Ectodermal cell (in vitro differentiated cells): ENCODE data around the gene PLA2G15.

Source experiments
- H3K27ac ChIP-seq: 2 replicates; pipeline ENCODE4 v1.7.0; 2013; ENCODE audit warnings: mild to moderate bottlenecking, low read depth, low read length; ENCODE audit not compliant: insufficient read depth, poor library complexity, severe bottlenecking
- H3K27me3 ChIP-seq: 2 replicates; pipeline ENCODE4 v1.7.0; 2013; ENCODE audit warnings: mild to moderate bottlenecking, low read length; ENCODE audit not compliant: insufficient read depth, control insufficient read depth, poor library complexity, severe bottlenecking
- H3K36me3 ChIP-seq: one replicate; pipeline ENCODE4 v1.7.0; 2013; ENCODE audit warnings: low read length; ENCODE audit not compliant: control insufficient read depth, insufficient read depth
- H3K4me1 ChIP-seq: one replicate; pipeline ENCODE4 v1.7.0; 2013; ENCODE audit warnings: low read length; ENCODE audit not compliant: control insufficient read depth, insufficient read depth
- H3K4me3 ChIP-seq: 2 replicates; pipeline ENCODE4 v1.7.0; 2013; ENCODE audit warnings: low read depth, low read length, control low read depth; ENCODE audit not compliant: insufficient read depth
- H3K9me3 ChIP-seq: 2 replicates; pipeline ENCODE4 v1.7.0; 2013; ENCODE audit warnings: mild to moderate bottlenecking, low read length, moderate library complexity; ENCODE audit not compliant: control insufficient read depth
- WGBS, 2 experiments: methylation state at CpG; one replicate each; pipeline ENCODE4 v1.1.7; 2013; ENCODE audit warnings: missing lambda C conversion rate in 2 of 2; 5-methylcytosine and 5-hydroxymethylcytosine counted together

The PLA2G15 gene

DNA sequence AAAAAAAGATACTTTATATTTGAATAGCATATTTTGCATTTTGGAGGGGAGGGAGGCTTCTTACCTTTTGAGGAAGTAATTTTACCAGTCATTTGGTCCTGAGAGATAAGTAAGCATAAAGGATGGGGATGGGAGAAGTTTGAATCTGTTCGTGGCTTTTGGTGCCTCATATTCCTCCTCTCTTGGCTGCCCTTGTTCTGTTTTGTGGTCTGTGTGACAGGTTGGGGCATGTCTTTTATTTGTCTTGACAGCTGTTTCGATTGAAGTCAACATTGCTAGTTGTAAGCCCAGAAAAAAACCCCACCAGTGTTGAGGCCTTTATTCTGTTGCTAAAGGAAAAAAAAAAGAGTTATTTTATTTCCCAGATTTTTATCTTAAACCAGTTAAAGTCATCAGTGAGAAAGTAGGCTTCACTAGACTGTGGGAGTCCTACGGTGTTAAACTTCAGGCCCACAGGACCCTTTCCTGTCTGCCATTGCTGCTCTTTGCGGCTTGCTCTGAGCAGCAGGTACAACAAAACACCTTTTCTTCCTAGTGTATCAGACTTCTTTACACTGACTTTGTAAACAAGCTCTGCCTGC, 30.5 kb downstream of the PLA2G15 start:
- Histone ChIP-seq H3K36me3 (no peaks in the 10 kb centered on the region), H3K27ac (no peak overlapping the region), H3K27me3 (no peaks in the 10 kb centered on the region), H3K4me1 (no peaks in the 10 kb centered on the region), H3K4me3 (no peak overlapping the region), H3K9me3 (no peaks in the 10 kb centered on the region)
- WGBS, 2 experiments = 83 to 86% methylated on average over 4 of the region's 4 CpGs

DNA sequence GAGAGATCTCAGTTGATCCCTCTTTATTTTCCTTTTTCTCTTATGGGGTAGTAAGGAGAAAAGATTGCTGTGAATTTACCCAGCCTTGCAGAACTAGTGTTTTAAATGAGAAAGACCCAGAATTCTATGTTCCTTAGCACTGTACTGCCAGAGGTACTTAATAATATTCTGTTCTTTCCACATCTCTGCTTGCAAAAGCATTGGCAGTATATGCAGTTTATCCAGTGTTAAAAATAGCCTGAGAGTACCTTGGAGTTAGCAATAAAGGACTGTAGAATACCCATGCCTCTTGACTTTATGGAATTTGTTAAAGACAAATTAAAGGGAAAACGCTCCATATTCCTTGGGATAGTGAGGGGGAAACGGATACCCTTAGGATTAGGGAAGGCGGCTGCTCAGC, 31.1 kb downstream of the PLA2G15 start:
- Histone ChIP-seq H3K9me3 (no peaks in the 10 kb centered on the region), H3K4me3 (no peak overlapping the region), H3K27ac (no peak overlapping the region), H3K4me1 (no peaks in the 10 kb centered on the region), H3K36me3 (no peaks in the 10 kb centered on the region), H3K27me3 (no peaks in the 10 kb centered on the region)
- WGBS, 2 experiments = 87 to 92% methylated on average over 3 of the region's 3 CpGs

DNA sequence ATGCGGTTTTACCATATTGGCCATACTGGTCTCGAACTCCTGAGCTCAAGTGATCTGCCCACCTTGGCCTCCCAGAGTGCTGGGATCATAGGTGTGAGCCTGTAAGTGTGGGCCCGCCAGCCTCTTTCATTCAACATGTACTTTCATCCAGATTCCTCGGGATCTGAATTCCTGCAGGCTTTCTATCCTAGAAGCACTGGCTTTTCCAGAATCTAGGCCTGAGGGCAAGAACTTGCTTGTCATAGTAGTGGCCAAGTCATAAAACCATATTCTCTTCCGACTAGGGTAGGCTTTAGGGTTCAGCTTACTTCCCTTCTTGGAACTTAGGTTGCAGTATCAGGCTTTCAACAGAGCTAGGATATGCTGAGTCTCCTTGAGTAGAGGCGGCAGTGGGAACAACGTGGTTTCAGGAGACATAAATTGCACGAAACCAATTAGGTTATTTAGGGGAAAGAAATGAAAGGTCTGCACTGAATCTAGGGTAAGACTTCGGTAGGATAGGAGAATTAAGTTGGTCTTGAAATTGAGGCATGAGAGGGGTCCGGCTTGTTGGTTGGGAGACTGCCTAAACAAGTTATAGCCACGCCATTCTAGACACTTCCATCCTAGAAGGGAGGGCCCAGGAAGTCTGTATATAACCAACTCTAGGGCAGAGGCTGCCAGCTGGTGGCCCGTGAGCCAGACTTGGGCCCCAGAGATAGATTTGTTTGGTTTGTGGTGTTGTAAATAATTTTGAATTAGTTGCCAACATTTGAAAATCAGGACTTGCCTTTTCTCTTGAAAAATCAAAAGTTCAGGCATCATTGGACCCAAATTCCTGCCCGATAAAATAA, 34.8 kb downstream of the PLA2G15 start:
- H3K36me3 ChIP-seq = no peaks in the 10 kb centered on the region

DNA sequence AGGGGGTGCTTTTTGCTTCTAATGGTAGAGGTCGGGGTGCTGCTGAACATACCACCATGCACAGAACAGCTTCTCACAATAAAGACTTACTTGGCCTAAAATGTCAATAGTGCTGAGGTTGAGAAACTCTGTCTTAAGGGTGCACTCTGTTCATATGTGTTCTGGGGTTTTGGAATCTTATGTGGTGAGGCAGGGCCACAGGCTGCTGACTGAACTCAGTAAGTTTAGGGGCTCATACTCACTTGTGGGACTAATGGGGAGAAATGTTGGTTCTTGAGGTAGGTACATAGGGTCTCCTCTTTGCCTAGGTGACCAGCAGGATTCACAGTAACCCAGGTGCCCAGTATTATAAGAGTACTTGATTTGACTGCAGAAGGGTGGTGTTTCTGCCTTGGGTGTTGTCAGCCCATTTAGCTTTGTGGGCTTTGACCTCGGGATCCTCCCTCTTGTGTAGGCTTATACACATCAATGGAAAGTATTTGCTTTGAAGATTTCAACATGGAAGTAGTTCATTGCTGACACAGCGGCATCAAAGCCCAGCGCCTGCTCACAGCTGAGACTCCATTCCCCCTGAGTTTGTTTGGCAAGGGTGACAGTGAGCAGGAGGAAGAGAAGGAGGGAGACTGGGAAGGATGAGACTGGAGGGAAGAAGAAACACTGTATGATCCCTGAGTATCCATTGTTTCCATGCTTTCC, 36.3 kb downstream of the PLA2G15 start:
- no peak overlapping the region for H3K4me3 ChIP-seq
- H3K36me3 ChIP-seq = no peaks in the 10 kb centered on the region
- no peaks in the 10 kb centered on the region for H3K27me3 ChIP-seq
- no peak overlapping the region for H3K27ac ChIP-seq
- H3K4me1 ChIP-seq = no peaks in the 10 kb centered on the region
- WGBS, 2 experiments = 96 to 97% methylated on average over 3 to 4 of the region's 4 CpGs
- no peaks in the 10 kb centered on the region for H3K9me3 ChIP-seq

More for the DNA sequence above, 34.8 kb downstream of the PLA2G15 start:
- Histone ChIP-seq H3K27me3 (no peaks in the 10 kb centered on the region), H3K27ac (no peak overlapping the region), H3K4me1 (no peaks in the 10 kb centered on the region), H3K4me3 (no peak overlapping the region), H3K9me3 (no peaks in the 10 kb centered on the region)
- 94 to 95% methylated on average over 13 of the region's 13 CpGs for WGBS, 2 experiments

DNA sequence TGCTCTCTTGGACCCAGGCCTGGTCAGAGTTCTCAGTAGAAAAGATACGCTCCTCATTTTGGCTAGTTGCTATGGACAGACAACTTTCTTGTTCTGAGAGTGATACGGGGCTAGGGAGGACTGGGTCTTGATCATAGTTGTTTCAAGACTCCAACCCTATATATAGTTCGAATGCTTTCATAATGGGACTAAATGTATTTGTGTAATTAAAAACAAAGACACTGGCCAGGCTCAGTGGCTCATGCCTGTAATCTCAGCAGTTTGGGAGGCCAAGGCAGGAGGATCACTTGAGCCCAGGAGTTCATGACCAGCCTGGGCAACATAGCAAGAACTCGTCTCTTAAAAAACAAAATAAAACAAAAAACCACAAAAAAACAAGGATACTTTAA, 36.9 kb downstream of the PLA2G15 start:
- 89 to 92% methylated on average over 4 of the region's 4 CpGs for WGBS, 2 experiments
- no peak overlapping the region for H3K27ac ChIP-seq
- no peaks in the 10 kb centered on the region for H3K9me3 ChIP-seq
- no peak overlapping the region for H3K4me3 ChIP-seq
- no peaks in the 10 kb centered on the region for H3K36me3 ChIP-seq
- H3K27me3 ChIP-seq = no peaks in the 10 kb centered on the region
- no peaks in the 10 kb centered on the region for H3K4me1 ChIP-seq

DNA sequence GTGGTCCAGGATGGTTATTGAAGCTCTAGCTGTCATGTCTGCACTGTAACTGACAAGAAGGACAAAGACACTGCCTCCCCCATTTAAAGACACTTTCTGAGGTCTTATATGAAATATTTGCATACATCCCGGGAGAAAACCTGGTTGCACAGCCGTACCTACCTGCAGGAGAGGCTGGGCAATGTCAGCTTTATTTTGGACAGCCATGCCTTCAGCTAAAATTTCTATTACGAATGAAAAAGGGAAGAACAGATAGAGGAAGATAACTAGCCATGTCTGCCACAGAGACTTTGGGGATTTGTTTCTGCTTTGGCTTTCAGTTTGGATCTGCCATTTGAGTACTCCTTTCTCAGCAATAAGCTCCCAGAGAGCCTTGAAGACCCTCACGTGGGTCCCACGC, 38.2 kb downstream of the PLA2G15 start:
- WGBS, 2 experiments = 85 to 86% methylated on average over 5 of the region's 5 CpGs
- H3K36me3 ChIP-seq = no peaks in the 10 kb centered on the region

DNA sequence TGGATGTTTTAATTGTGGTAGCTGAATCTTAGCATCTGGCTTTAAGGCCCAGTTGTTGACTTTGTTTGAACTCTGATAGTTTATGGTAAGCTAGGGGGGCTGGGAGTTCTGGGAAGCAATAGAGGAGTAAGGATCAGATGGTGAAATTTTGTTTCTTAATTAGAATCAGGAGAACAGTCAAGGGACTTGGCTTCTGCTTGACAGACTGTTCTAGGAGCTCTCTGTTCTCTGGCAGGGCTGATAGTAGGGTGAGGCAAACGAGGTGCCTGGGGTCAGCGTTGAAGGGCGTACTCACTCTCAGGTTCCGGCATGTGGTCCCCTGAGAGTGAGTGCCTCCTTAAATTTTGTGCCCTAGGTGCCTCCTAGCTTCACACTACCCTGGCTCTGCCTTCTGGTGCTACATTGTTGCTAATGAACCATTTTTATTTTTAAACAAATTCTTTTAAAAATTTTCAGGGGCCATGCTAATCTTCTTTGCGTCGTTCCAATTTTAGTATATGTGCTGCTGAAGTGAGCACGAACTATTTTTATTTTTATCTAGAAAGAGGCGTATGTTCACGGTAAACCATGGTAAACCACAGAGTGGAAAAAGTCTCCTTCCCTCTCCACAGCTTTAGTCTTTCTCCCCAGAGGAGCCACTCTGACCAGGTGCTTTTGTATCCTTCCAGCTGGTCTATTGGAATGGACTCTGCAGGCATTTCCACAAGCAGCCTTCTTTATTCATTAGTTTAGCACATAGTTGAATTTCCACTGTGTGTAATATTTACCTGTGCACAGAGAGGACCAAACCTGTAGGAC, 38.8 kb downstream of the PLA2G15 start:
- Histone ChIP-seq H3K9me3 (no peaks in the 10 kb centered on the region), H3K4me3 (no peak overlapping the region), H3K36me3 (no peaks in the 10 kb centered on the region), H3K4me1 (no peaks in the 10 kb centered on the region), H3K27me3 (no peaks in the 10 kb centered on the region), H3K27ac (no peak overlapping the region)
- 94 to 96% methylated on average over 9 of the region's 9 CpGs for WGBS, 2 experiments

More for the DNA sequence above, 38.2 kb downstream of the PLA2G15 start:
- no peak overlapping the region for H3K4me3 ChIP-seq
- H3K27ac ChIP-seq = no peak overlapping the region
- H3K9me3 ChIP-seq = no peaks in the 10 kb centered on the region
- no peaks in the 10 kb centered on the region for H3K4me1 ChIP-seq
- H3K27me3 ChIP-seq = no peaks in the 10 kb centered on the region

DNA sequence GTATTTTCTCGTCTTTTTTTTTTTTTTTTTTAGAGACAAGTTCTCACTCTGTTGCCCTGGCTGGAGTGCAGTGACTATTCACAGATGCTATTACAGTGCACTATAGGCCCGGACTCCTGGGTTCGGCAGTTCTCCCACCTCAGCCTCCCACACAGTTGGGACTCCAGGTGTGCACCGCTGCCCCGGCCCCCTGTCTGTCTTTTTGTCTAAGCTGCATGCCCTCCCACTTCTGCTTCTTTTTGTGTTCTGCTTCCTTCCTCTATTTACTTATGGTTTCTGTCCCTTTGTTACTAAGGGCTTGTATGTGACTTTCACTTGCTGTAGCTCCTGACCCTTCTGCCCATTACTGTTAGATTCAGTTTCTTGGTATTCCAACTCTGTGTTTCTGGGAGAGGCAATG, 39.7 kb downstream of the PLA2G15 start:
- H3K36me3 ChIP-seq = no peaks in the 10 kb centered on the region
- H3K9me3 ChIP-seq = no peaks in the 10 kb centered on the region
- WGBS, 2 experiments = 92 to 93% methylated on average over 5 of the region's 5 CpGs
- H3K4me3 ChIP-seq = no peak overlapping the region
- no peaks in the 10 kb centered on the region for H3K4me1 ChIP-seq
- no peak overlapping the region for H3K27ac ChIP-seq
- H3K27me3 ChIP-seq = no peaks in the 10 kb centered on the region

DNA sequence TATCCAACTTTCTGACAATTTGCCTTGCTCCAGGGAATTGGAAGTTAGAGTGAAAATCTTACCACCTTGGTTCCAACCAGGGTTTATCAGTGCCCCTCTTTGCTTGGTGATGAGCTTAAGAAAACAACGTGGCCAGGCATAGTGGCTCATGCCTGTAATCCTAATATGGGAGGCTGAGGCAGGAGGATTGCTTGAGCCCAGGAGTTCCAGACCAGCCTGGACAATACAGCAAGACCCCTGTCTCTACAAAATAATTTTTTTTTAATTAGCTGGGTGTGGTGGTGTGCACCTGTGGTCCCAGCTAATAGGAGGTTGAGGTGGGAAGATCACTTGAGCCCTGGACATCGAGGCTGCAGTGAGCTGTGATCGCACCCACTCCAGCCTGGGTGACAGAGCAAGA, 40.5 kb downstream of the PLA2G15 start:
- H3K4me3 ChIP-seq = no peak overlapping the region
- H3K4me1 ChIP-seq = peaks cover 8% of the 10 kb centered on the region
- WGBS, 2 experiments = 91 to 92% methylated on average over 3 of the region's 3 CpGs
- no peaks in the 10 kb centered on the region for H3K27me3 ChIP-seq
- H3K36me3 ChIP-seq = no peaks in the 10 kb centered on the region
- H3K9me3 ChIP-seq = no peaks in the 10 kb centered on the region
- H3K27ac ChIP-seq = no peak overlapping the region
